OCI-LY1 (cell line): ENCODE results near the gene GLT1D1.
"Not testable (repeated sequence)": the region's sequence is repeated elsewhere in the genome, so short reads cannot be mapped to it uniquely, and the experiment has no call there.

Source experiments
- CTCF ChIP-seq: fragments of 200-600 bp; sonication (generic), shearing (Covaris generic); IDR thresholded peaks from 2 replicates; pipeline ENCODE4 v1.5.1; 2017; ENCODE audit warnings: mild to moderate bottlenecking, antibody characterized with exemption, low read length, moderate library complexity, mixed read lengths
- EZH2 ChIP-seq: fragments of 200-600 bp; sonication (generic), shearing (Covaris generic); IDR thresholded peaks from 2 replicates; pipeline ENCODE4 v1.8.0; 2017; ENCODE audit warnings: borderline replicate concordance, mixed run types, mild to moderate bottlenecking, antibody characterized with exemption, low read length, moderate library complexity, mixed read lengths

GRCh38 chr12:128851429-128851828 is 1.8 kb upstream of the GLT1D1 start:
- not testable (repeated sequence) for TF ChIP-seq CTCF, EZH2
